SH-SY5Y (cell line): Measurements from ENCODE around the gene LRRC55.

ENCODE experiments used
- GATA2 ChIP-seq: IDR thresholded peaks from 2 replicates; pipeline ENCODE4 v1.6.1; 2011; ENCODE audit warnings: mild to moderate bottlenecking, low read depth, low read length
- GATA3 ChIP-seq: IDR thresholded peaks from 2 replicates; pipeline ENCODE4 v1.6.1; 2011; ENCODE audit warnings: low read depth, mild to moderate bottlenecking, low read length, moderate library complexity

Gene LRRC55

GRCh38 chr11:57230791-57231538 is 49.2 kb downstream of the LRRC55 start:
- TF ChIP-seq GATA3 (no peak), GATA2 (no peak)

- no peak for TF ChIP-seq GATA2
- no peak for TF ChIP-seq GATA3
Measured at GRCh38 chr11:57231539-57232253, 49.9 kb downstream of the LRRC55 start.

GRCh38 chr11:57233702-57234101 is 51.9 kb downstream of the LRRC55 start:
- TF ChIP-seq GATA2 (no peak), GATA3 (no peak)

- TF ChIP-seq GATA2 (no peak), GATA3 (no peak)
Measured at GRCh38 chr11:57235761-57236703, 54.3 kb downstream of the LRRC55 start.

GRCh38 chr11:57237204-57237681 is 55.5 kb downstream of the LRRC55 start, which contains the start of gene APLNR:
Gene APLNR, minus strand, starts transcription at chr11:57237250. Its CDS starts 246 bp downstream, at chr11:57237004.
- TF ChIP-seq GATA3 (no peak), GATA2 (no peak)

- no peak for TF ChIP-seq GATA2
- no peak for TF ChIP-seq GATA3
Measured at GRCh38 chr11:57239348-57239747, 57.6 kb downstream of the LRRC55 start.

GRCh38 chr11:57240007-57240406 is 58.3 kb downstream of the LRRC55 start:
- no peak for TF ChIP-seq GATA2
- TF ChIP-seq GATA3 = no peak

GRCh38 chr11:57240757-57241156 is 59.0 kb downstream of the LRRC55 start:
- TF ChIP-seq GATA2 = peak; percentile 99
- TF ChIP-seq GATA3 = peak; percentile 94
